GM12878 (cell line): Measurements from ENCODE around the gene DBN1. TPM values are rescaled to one million over a fixed set of nuclear protein-coding genes. Genes with fewer than 3 reads are reported as not detected.

ENCODE experiments used
- ATAC-seq: fragments of 200-7000 bp; cut with Tn5 transposase; 3 replicates; pipeline ENCODE4 v1.9.1; 2020; ENCODE audit warnings: mild to moderate bottlenecking, moderate library complexity
- BruUV-seq: library from RNA; stranded (reverse); fragments of 400-500 nt; replicated peaks from 2 replicates; lab custom pipeline; 2021; lab: Mats Ljungman, UMichigan
- CTCF ChIA-PET: fragments of 300-600 bp; sonication (Branson Sonifier 250); formaldehyde crosslinking; extraction: SDS; loops from one replicate; lab custom pipeline; 2021; ENCODE audit warnings: inconsistent platforms; lab: Yijun Ruan, JAX
- POLR2A ChIA-PET: fragments of 350-600 bp; formaldehyde crosslinking; extraction: SDS; loops from one replicate; lab custom pipeline; 2021; ENCODE audit warnings: inconsistent platforms; lab: Charles Lee
- RAD21 ChIA-PET: fragments of 300-600 bp; sonication (Branson Sonifier 250); formaldehyde crosslinking; loops from one replicate; lab custom pipeline; 2023; ENCODE audit warnings: antibody characterized with exemption; ENCODE audit not compliant: unreplicated experiment; lab: Charles Lee
- SMC1A ChIA-PET: fragments of 300-600 bp; sonication (Branson Sonifier 250); formaldehyde crosslinking; loops from one replicate; lab custom pipeline; 2023; ENCODE audit not compliant: unreplicated experiment, uncharacterized antibody; lab: Charles Lee
- DNase-seq: peaks from one replicate; pipeline ENCODE4 v3.0.0-alpha.2; 2011; ENCODE audit warnings: low read depth, low spot score
- FAIRE-seq: peaks from 3 replicates; lab custom pipeline; 2011; peaks lifted over from hg19 to GRCh38; lab: Jason Lieb, UNC
- H2AFZ ChIP-seq: 2 replicates; pipeline ENCODE4 v1.6.0; 2011; ENCODE audit warnings: low read depth, low read length, control low read depth; ENCODE audit not compliant: control insufficient read depth
- H3K27ac ChIP-seq: 2 replicates; pipeline ENCODE4 v1.5.1; 2011; ENCODE audit warnings: control low read depth; ENCODE audit not compliant: control insufficient read depth, insufficient read depth
- H3K27me3 ChIP-seq, 2 experiments: replicated peaks in 1 of 2; 2 replicates each; pipeline versions ENCODE4 v1.6.0 to v1.6.1; 2011; ENCODE audit warnings: low read length in 1 of 2; ENCODE audit not compliant: control insufficient read depth in 2 of 2, insufficient read depth in 2 of 2
- H3K36me3 ChIP-seq, 2 experiments: 2 replicates each; pipeline ENCODE4 v1.5.1; 2011; ENCODE audit warnings: low read length in 1 of 2; ENCODE audit not compliant: control insufficient read depth in 2 of 2, insufficient read depth in 2 of 2
- H3K4me1 ChIP-seq: 2 replicates; pipeline ENCODE4 v1.6.1; 2011; ENCODE audit warnings: mild to moderate bottlenecking, low read length, moderate library complexity, mixed read lengths; ENCODE audit not compliant: control insufficient read depth, insufficient read depth
- H3K4me2 ChIP-seq: 2 replicates; pipeline ENCODE4 v1.6.0; 2011; ENCODE audit warnings: control low read depth; ENCODE audit not compliant: control insufficient read depth, insufficient read depth
- H3K4me3 ChIP-seq: fragments of 200-600 bp; sonication (generic); 2 replicates; pipeline ENCODE4 v1.5.1; 2016
- H3K79me2 ChIP-seq: 2 replicates; pipeline ENCODE4 v1.6.0; 2011; ENCODE audit warnings: low read length; ENCODE audit not compliant: control insufficient read depth, insufficient read depth
- H3K9ac ChIP-seq: 2 replicates; pipeline ENCODE4 v1.8.0; 2011; ENCODE audit warnings: low read length, control low read depth, mixed read lengths; ENCODE audit not compliant: control insufficient read depth, insufficient read depth
- H3K9me3 ChIP-seq: replicated peaks from 3 replicates; pipeline ENCODE4 v1.5.1; 2011; ENCODE audit warnings: mild to moderate bottlenecking, low read length; ENCODE audit not compliant: control insufficient read depth, insufficient read depth
- H4K20me1 ChIP-seq: 2 replicates; pipeline ENCODE4 v1.6.0; 2011; ENCODE audit not compliant: control insufficient read depth, insufficient read depth
- BACH1 ChIP-seq: fragments of 450-650 bp; IDR thresholded peaks from 2 replicates; pipeline ENCODE4 v1.6.1; 2017; ENCODE audit warnings: mild to moderate bottlenecking, borderline replicate concordance
- CBFB ChIP-seq: IDR thresholded peaks from 2 replicates; pipeline ENCODE4 v1.6.1; 2016; ENCODE audit warnings: antibody characterized with exemption, low read depth
- EED ChIP-seq: sonication (generic); IDR thresholded peaks from 2 replicates; pipeline ENCODE4 v1.6.1; 2016; ENCODE audit warnings: antibody characterized with exemption, low read depth
- HCFC1 ChIP-seq: fragments of 150-350 bp; IDR thresholded peaks from 2 replicates; pipeline ENCODE4 v1.6.1; 2014; ENCODE audit warnings: low read length
- SUZ12 ChIP-seq: fragments of 200-600 bp; sonication (generic); IDR thresholded peaks from one replicate; pipeline ENCODE4 v1.6.1; 2018; ENCODE audit warnings: antibody characterized with exemption, mild to moderate bottlenecking; ENCODE audit not compliant: unreplicated experiment
- WGBS: methylation state at CpG from one replicate; pipeline ENCODE4 v1.1.6; 2016; ENCODE audit warnings: low lambda C conversion rate; ENCODE audit not compliant: insufficient replicate concordance, insufficient coverage; ENCODE audit errors: missing lambda C conversion rate; 5-methylcytosine and 5-hydroxymethylcytosine counted together
- in situ Hi-C: fragments of 300-500 bp; cut with MboI; formaldehyde crosslinking; loops from 9 replicates; pipeline ENCODE4 v1.14.3; 2018; ENCODE audit warnings: mixed read lengths
- intact Hi-C: fragments of 100-400 bp; cut with micrococcal nuclease; formaldehyde crosslinking; loops from one replicate; pipeline ENCODE4 v1.14.2; 2022; ENCODE audit not compliant: unreplicated experiment
- polyA plus RNA-seq, 11 experiments: library from polyadenylated mRNA; depleted of rRNA in 4 of 11; unstranded in 6 of 11; stranded (reverse) in 5 of 11; fragments of >200 nt; fragmentation: Nextera tagmentation in 4 of 11; fragmentation: Illumina TruSeq in 1 of 11; extraction: Ambion mirVana in 4 of 11; extraction: Trizol in 1 of 11; gene quantifications; 1 replicate in 1 of 11; 2 replicates in 10 of 11; pipeline versions ENCODE4 v1.2.1 to v1.2.3, GENCODE V29; 2011 to 2016; ENCODE audit warnings: inconsistent platforms in 2 of 11, missing spikeins in 2 of 11, low read depth in 1 of 11
- total RNA-seq, 4 experiments: library from RNA; depleted of rRNA in 3 of 4; stranded (reverse); fragments of >200 nt in 3 of 4; fragmentation: Illumina TruSeq in 1 of 4; extraction: Trizol in 1 of 4; gene quantifications; 2 replicates each; pipeline versions ENCODE4 v1.2.1 to v1.2.3, GENCODE V29; 2013 to 2021
- TF ChIP-seq, protein P1 (sequence below): fragments of 450-650 bp; IDR thresholded peaks from 2 replicates; pipeline ENCODE4 v1.6.1; 2017; ENCODE audit warnings: borderline replicate concordance
- TF ChIP-seq, protein P2 (sequence below): fragments of 450-650 bp; formaldehyde crosslinking; IDR thresholded peaks from 2 replicates; pipeline ENCODE4 v1.4.0; 2022; ENCODE audit warnings: mild to moderate bottlenecking, moderate library complexity
- TF ChIP-seq, protein P3 (sequence below), 3 experiments: IDR thresholded peaks in 2 of 3; conservative IDR thresholded peaks in 1 of 3; 2 replicates each; pipeline ENCODE4 v1.5.1; 2011; ENCODE audit warnings: low read depth in 3 of 3, low read length in 3 of 3, mild to moderate bottlenecking in 3 of 3, control low read depth in 2 of 3, moderate library complexity in 2 of 3, inconsistent platforms in 1 of 3, mixed read lengths in 1 of 3; ENCODE audit not compliant: control insufficient read depth in 2 of 3, insufficient read depth in 1 of 3; ENCODE audit errors: extremely low read depth in 1 of 3

The DBN1 gene
- total and polyA plus RNA-seq, 10 of the 15 experiments (the other 5 are each of a cell fraction or from before 2014, with no cell fraction given): 0.18 to 81.0 (median 27.9) TPM

DNA sequence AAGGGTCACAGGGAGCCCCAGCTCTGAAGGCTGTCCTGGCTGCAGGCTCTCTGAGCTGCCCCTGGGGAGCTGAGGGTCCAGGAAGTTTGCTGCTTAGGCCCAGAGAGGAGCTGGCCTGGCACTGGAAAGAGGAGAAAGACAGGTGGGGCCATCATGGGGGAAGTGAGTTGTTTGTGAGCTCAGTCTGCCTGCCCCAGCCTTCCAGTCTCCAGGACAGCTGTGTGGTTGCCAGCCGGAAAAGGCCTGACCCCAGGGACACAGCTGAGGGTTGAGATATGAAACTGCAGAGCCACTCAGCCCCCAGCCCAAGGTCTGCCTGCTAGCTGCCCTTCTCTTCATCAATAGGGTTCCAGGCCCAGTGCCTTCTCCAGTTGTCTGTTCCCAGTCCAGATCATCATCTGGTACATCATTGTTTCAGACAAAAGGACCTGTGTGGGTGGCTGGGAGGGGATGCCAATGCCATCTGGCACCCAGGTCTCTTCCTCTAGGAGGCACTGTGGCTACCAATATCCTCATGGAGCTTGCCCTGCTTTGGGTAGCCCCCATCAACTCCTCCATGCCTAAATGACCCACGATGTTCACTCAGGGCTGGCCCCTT lies 47.6 kb upstream of the DBN1 start:
- Histone ChIP-seq H3K4me3 (no peak overlapping the region), H4K20me1 (no peaks in the 10 kb centered on the region), H3K9ac (no peak overlapping the region), H3K9me3 (no peaks in the 10 kb centered on the region), H2AFZ (no peak overlapping the region), H3K27me3 (no peaks in the 10 kb centered on the region), H3K27ac (no peak overlapping the region), H3K79me2 (peaks cover 14% of the 10 kb centered on the region), H3K4me2 (no peak overlapping the region), H3K36me3 (peaks cover 6 to 14% of the 10 kb centered on the region in 2 experiments; a peak in 3 of 4 replicates), H3K4me1 (no peaks in the 10 kb centered on the region; the same call in 1 of the 2 replicates)
- intact Hi-C loops: no loop called here
- BruUV-seq: no TSS peak
- DNase-seq (no peak), ATAC-seq (no peak), FAIRE-seq (no peak)
- CTCF ChIA-PET: interaction anchor here (1.2 to 1.6 kb wide), 3 partner anchors 10 to 104 kb away, joined by 3 to 5 read pairs (median 4); partner anchors contain the start of gene DOK3
- TF ChIP-seq, protein P1, sequence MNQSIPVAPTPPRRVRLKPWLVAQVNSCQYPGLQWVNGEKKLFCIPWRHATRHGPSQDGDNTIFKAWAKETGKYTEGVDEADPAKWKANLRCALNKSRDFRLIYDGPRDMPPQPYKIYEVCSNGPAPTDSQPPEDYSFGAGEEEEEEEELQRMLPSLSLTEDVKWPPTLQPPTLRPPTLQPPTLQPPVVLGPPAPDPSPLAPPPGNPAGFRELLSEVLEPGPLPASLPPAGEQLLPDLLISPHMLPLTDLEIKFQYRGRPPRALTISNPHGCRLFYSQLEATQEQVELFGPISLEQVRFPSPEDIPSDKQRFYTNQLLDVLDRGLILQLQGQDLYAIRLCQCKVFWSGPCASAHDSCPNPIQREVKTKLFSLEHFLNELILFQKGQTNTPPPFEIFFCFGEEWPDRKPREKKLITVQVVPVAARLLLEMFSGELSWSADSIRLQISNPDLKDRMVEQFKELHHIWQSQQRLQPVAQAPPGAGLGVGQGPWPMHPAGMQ: no peak
- TF ChIP-seq BACH1: no peak
- TF ChIP-seq, protein P2, sequence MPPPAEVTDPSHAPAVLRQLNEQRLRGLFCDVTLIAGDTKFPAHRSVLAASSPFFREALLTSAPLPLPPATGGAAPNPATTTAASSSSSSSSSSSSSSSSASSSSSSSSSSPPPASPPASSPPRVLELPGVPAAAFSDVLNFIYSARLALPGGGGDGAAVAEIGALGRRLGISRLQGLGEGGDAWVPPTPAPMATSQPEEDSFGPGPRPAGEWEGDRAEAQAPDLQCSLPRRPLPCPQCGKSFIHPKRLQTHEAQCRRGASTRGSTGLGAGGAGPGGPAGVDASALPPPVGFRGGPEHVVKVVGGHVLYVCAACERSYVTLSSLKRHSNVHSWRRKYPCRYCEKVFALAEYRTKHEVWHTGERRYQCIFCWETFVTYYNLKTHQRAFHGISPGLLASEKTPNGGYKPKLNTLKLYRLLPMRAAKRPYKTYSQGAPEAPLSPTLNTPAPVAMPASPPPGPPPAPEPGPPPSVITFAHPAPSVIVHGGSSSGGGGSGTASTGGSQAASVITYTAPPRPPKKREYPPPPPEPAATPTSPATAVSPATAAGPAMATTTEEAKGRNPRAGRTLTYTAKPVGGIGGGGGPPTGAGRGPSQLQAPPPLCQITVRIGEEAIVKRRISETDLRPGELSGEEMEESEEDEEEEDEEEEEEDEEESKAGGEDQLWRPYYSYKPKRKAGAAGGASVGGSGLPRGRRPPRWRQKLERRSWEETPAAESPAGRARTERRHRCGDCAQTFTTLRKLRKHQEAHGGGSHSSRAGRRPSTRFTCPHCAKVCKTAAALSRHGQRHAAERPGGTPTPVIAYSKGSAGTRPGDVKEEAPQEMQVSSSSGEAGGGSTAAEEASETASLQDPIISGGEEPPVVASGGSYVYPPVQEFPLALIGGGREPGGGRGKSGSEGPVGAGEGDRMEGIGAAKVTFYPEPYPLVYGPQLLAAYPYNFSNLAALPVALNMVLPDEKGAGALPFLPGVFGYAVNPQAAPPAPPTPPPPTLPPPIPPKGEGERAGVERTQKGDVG (CRISPR knock-in tag): no peak
- no peak for TF ChIP-seq EED
- TF ChIP-seq, protein P3, sequence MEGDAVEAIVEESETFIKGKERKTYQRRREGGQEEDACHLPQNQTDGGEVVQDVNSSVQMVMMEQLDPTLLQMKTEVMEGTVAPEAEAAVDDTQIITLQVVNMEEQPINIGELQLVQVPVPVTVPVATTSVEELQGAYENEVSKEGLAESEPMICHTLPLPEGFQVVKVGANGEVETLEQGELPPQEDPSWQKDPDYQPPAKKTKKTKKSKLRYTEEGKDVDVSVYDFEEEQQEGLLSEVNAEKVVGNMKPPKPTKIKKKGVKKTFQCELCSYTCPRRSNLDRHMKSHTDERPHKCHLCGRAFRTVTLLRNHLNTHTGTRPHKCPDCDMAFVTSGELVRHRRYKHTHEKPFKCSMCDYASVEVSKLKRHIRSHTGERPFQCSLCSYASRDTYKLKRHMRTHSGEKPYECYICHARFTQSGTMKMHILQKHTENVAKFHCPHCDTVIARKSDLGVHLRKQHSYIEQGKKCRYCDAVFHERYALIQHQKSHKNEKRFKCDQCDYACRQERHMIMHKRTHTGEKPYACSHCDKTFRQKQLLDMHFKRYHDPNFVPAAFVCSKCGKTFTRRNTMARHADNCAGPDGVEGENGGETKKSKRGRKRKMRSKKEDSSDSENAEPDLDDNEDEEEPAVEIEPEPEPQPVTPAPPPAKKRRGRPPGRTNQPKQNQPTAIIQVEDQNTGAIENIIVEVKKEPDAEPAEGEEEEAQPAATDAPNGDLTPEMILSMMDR (IDR thresholded peaks at IDR 0.05 in 2 of 3, conservative IDR thresholded peaks at IDR 0.05 in 1 of 3; ENCODE audit: control insufficient read depth in 2 of 3, extremely low read depth in 1 of 3, insufficient read depth in 1 of 3, low read depth in 3 of 3, low read length in 3 of 3): 0 out of 6 replicates have a peak, but pooled peaks of 1 of the 3 experiments have one; percentile 12
- TF ChIP-seq CBFB: no peak
- TF ChIP-seq SUZ12: no peak
- no peak for TF ChIP-seq HCFC1
- WGBS: 47% methylated on average over 2 of the region's 2 CpGs
- SMC1A ChIA-PET: interaction anchor here (0.9 kb wide), 1 partner anchor 33 kb away, joined by 3 read pairs; no protein-coding TSS in a partner anchor
- in situ Hi-C loops: no loop called here
- POLR2A ChIA-PET: interaction anchor here (0.6 kb wide), 1 partner anchor 168 kb away, joined by 7 read pairs; no protein-coding TSS in a partner anchor
- RAD21 ChIA-PET: interaction anchor here (1.2 kb wide), 1 partner anchor 25 kb away, joined by 3 read pairs; no protein-coding TSS in a partner anchor
